Measurements from ENCODE around the gene MIA.
"Not testable (repeated sequence)": the region's sequence is repeated elsewhere in the genome, so short reads cannot be mapped to it uniquely, and the experiment has no call there.

MIA gene

DNA sequence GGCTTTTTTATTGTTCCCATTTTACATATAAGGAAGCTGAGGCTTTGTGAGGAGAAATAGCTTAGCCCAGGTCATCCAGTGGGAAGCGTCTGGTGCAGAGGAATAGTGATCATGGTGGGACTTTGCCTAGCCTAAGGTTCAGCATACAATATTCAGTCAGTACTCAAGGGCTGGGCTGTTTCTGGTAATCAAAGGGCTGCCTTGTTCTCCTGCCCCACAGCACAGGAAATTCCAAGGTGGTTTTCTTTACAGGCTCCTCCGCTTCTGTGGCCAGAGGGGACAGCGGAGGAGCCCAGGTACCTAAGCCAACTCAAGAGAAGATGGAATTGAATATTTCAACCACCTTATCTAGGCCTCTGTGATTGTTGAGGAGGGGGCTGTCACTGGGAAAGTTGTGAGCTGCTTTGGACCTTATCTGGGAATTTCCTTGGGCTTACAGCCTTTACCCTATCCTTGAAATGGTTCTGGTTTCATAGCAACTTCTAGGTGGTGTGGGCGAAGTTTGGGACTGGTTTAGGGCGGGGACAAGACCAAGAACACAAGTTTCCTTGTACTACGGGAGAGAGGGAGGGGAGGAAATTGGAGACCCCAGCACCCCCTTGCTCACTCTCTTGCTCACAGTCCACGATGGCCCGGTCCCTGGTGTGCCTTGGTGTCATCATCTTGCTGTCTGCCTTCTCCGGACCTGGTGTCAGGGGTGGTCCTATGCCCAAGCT is at the start of gene MIA:
Gene MIA, plus strand, starts transcription at position 606 of the 716 bp plus-strand sequence. Its CDS starts 22 bp downstream, at position 628.
- no peak for DNase-seq

DNA sequence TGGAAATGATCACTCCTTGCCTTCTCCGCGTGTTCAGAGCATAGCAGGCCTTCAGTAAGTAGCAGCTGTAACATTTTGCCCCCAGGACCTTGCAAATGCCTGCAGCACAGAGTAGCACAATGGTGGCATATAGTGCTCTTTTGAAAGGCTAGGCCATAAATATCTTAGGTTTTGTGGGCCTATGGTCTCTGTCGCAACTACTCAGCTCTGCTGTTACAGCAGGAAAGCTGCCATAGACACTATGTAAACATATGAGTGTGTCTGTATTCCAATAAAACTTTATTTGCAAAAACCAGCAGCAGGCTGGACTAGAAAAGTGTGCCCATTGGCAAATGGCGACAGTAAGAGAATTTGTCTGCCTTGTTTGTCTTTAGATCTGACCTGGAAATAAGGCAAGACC is 49.0 kb upstream of the MIA start:
- DNase-seq: no peak

DNA sequence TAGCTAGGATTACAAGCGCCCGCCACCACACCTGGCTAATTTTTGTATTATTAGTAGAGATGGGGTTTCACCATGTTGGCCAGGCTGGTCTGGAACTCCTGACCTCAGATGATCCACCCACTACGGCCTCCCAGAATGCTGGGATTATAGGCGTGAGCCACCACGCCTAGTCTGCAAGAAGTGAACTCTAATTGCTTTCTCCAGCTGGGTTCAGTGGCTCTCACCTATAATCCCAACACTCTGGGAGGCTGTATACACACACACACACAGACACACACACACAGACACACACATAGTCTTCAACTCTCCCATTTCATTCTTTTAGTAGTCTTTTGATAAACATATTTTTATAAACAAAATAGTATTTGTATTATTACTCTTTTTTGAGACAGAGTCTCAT is 45.3 kb upstream of the MIA start:
- not testable (repeated sequence) for DNase-seq

DNA sequence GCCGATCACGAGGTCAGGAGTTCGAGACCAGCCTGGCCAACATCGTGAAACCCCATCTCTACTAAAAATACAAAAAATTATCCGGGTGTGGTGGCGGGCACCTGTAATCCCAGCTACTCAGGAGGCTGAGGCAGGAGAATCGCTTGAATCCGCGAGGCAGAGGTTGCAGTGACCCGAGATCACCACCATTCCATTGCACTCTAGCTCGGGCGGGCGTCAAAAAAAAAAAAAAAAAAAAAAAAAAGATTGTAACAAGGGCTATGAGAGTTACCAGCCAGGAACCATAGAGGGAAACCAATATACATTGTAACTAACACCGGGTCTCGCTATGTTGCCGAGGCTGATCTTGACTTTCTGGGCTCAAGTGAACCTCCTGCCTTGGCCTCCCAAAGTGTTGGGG is 43.0 kb upstream of the MIA start:
- DNase-seq: not testable (repeated sequence)

DNA sequence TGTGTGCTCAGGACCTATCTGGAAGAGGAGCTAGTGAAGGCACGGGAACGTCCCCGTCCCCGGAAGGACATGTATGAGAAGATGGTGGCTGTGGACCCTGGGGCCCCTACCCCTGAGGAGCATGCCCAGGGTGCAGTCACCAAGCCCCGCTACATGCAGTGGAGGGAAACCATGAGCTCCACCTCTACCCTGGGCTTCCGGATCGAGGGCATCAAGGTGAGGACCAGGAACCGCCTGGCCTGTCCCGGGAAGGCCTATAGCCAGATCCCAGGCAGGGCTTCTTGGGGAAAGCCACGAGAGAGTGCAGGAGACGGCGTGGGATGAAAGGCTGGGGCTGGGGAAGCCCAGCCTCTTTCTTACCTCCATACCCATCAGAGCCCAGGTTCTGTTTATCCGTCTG is 42.2 kb upstream of the MIA start:
- DNase-seq: no peak

DNA sequence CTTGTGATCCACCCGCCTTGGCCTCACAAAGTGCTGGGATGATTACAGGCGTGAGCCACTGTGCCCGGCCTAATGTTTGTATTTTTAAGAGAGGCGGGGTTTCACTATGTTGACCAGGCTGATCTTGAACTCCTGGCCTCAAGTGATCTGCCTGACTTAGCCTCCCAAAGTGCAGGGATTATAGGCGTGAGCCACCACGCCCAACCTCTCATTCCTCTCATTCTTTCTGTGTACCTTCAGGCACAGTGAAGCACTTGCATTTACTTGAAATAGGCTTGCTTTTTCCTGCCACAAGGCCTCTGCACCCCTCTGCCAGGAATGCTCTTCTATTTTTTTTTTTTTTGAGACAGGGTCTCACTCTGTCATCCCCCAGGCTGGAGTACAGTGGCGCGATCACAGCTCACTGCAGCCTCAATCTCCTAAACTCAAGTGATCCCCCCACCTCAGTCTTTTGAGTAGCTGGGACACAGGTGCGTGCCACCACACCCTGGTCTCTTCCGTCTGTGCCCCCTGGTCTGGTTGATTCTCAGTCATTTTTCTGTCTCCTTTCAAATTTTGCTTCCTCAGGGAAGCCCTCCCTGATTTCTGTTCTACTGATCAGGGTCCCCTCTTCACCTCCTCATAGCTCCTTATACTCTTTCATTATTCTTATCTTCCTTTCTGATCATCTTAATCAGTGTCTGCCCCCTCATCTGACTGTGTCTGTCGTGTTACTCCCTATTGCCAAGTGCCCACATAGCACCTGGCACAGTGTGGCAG is 40.1 kb upstream of the MIA start:
- no peak for DNase-seq

DNA sequence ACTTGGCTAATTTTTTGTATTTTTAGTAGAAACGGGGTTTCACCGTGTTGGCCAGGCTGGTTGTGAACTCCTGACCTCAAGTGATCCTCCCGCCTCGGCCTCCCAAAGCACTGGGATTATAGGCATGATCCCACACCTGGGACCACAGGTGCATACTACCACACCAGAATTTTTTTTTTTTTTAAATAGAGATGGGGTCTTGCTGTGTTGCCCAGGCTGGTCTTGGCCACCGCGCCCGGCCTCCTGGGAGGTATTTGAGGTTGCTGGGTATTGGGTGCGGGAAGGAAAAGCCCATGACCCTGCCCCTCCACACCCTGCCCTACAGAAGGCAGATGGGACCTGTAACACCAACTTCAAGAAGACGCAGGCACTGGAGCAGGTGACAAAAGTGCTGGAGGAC is 38.7 kb upstream of the MIA start:
- no peak for DNase-seq

DNA sequence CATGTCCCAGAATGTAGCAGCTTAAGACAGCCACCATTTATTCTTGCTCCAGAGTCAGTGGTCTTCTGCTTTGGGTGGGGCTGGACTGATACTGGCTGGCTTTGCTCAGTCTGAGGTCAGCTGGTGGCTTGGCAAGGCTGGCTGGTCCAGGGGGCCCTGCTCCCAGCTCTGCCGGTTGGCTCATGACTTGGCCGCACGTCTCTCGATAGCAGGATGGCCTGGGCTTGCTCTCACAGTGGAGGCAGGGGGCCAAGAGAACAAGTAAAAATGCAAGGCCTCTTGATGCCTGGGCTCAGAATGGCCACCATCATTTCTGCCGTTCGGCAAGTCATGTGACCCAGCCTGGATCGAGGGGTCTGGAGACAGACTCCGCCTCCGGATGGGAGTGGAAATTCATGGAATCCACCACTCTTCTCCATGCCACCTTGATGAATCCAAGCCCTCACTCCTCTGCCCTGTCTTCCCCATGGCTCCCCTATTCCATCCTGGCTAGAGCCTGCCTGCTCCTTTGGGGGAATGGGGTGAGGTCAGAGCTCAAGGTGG is 38.1 kb upstream of the MIA start:
- no peak for DNase-seq

DNA sequence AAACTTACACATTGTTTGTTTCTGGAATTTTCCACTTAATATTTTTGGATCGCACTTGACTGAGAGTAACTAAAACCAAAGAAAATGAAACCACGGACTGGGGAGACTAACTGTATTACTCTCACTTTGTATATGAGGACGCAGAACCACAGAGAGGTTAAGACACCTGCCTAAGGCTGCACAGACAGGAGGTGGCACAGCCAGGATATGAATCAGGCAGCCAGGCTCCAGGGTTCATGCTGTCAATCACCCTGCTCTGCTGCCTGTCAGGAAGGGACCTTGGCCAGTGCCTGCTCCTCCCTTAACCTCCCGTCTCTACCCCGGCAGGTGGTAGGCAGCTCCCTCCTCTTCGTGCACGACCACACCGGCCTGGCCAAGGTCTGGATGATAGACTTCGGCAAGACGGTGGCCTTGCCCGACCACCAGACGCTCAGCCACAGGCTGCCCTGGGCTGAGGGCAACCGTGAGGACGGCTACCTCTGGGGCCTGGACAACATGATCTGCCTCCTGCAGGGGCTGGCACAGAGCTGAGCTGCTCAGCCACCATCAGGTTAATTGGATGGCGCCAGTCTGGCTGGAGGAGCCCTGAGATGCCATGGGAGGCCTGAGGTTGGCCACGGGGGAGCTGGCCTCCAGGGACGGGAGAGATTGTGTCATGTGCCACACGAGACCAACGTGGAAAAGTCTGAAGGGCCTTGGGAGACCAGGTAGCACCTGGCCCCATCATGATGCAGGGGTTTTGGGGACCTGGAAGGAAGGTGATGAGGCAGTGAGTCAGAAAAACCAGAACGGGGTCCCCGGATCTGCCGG is 36.1 kb upstream of the MIA start:
- no peak for DNase-seq

DNA sequence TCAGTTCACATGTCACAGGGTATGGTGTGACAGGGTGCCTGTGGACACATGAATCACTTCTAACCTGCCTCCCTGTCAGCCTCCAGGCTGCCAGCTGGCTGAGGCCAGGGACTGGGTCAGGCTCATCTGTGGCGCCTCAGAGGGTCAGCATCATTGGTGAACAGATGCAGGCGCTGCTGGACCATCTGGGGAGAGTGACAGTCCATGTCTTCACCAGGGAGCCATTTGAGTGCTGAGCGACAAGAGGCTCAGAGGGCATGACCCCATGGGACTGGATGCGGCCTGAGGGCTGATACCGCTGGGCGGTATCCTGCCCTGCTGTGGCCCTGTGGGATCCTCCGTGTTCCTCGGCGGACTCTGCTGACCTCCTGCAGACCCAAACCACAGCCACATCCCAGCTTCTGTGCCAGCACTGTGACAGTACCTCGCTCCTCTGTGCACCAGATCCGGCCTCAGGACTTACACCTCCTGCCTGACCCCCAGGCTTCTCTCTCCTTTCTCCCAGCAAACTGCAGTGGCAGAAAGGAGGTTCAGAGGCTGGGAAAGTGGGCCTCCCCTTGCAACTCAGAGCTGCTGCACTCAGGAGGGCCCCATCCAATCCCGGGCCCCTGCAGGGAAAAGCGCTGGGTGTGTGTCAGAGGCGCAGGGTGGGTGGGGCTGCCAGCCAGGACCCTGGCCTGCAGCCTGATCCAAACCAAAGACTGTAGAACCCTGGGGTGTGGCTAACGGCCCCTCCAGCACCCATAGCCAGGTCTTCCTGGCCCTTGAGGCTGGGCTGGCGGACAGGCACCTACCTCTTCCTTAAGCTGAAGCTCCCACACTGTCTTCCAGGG is 35.2 kb upstream of the MIA start:
- no peak for DNase-seq

DNA sequence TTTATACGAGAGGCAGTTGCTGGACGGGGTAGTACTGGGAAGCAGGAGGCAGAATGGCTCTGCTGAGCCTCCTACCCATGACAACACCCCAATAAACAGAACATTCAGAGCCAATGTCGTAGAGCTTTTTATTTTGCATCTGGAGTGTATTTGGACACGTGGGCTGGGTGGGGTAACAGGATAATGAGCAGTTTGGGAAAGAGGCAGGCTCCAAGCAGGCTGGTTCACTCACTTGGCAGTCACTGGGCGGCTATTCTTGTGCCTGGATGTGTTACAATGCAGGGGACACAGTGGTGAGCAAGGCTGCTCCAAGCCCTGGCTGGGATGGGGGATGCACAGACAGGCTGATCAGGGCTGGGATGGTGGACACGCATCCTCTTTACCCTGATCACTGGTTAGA is 34.6 kb upstream of the MIA start:
- no peak for DNase-seq

DNA sequence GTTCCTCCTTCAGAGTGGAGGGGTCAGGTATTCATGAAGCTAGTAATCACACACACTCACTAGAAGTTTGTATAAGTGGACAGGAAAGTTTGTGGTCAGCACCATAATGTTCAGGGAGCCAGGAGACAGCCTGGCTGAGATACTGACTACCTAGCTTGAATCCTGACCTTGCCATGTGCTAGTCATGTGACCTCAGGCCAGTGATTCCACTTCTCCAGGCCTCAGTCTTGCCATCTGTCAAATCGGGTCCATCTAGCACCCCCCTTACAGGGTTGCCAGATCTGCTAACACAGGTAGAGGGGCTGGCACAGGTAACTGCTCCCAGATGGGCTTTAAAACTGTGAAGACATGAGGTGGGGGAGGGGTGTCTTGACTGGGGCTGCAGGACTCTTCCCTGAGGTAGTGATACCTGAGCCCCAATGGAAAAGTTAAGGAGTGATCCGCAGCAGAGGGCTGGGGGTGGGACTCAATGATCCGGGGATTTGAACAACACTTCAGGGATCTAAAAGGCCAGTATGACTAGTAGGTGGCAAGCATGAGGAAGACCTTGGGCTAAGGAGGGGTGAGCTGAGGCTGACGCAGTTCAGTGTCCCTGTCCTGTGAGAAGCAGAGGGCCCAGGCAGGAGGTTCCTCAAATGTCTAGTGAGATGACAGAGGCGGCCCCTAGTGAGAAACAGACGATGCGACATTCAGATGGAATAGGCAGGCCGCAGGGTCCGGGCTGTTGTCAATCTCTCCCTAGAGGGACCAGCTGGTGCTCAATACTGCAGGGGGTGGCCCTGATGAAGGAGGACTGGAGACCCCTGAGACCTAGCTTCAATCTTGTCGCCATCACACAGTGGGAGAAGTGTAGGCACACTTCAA is 33.6 kb upstream of the MIA start:
- DNase-seq: no peak

DNA sequence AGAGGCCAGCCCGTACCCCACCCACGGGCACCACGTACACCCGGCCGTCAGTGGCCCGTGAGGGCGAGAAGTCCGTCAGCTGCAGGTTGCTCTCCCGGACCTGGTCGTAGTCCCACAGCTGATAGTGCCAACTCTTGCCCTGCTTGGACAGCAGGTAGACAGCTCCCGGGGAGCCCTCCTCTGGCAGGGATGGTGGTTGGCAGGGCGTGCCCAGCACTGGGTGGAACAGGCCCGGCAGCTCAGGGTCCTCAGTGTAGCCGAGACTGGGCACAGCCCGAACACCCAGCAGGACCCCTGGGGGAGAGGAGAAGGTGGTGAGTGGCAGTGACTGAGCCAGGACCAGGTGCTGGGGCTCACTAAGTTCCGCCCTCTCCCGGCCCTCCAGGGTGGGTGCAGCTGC is 32.8 kb upstream of the MIA start:
- no peak for DNase-seq

DNA sequence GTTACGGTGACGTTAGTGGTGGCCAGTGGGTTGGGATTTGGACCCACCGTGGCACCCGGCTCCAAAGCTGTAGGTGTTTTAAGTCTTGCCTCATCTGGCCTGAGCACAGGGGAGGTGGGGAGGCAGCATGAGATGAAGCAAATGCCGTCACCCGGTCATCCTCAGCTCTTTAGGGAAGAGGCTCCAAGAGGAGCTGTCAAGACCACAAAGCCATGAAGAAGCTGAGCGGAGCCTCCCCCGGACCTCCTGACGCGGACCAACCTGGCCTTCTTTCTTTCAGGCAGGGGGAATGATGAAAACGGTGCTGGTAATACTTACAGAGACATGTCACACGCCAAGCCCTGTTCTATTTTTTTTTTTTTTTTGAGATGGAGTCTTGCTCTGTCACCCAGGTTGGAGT is 32.4 kb upstream of the MIA start:
- DNase-seq: no peak

DNA sequence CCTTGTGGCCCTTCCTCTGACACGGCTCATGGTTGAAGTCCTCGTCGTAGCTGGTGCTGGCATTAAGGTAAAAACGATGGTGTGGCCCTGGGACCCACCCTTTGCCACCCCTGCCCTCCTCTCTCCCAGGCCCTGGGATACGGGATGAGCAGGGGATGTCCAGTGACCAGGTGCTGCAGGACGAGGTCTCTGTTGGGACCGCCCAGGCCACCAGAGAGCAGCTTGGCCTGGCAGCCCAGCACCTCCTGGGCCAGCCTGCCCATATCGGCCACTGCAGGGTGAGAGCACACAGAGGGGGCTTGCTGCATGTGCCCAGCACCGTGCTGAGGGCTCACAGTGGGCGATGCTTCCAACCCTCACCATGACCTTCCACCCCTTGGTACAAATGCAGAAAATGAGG is 31.4 kb upstream of the MIA start:
- DNase-seq: no peak

DNA sequence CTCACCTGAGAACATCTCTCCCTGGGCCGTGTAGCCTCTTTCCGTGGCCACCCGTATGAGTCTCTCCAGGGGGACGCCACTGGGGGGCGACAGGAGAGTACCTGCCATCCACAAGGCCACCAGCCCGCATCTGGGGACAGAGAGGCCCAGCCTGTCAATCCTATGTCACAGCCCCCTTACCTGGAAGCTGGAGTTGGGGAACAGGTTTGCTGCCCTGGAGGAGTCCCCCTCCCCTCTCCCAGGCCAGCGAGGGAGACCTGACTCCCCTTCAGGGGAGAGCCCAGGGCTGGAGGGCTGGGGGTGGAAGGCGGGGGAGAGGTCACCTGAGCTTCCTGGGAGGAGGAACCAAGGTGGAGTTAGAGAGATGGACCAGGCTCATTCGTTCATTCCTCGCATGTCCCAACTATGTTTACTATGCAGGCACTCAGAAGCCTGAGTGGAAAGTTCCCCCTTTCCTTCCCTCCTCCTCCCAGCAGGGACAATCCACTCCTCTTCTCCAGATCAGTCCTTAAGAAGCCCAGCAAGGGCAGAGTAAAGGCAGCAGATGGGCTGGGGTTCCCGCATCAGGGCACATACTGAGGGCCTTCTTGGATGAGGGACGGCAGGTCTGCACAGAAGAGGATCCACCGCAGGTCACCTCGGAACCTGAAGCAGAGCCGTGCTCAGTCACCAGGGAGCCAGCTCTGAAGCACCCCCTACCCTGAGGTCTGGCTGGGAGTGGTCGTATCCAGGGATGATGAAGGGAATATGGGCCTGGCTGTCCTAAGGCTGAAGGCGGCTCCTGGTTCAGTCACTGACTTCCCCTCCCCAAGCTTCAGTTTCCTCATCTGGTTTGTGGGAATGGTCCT is 30.5 kb upstream of the MIA start:
- DNase-seq: no peak

DNA sequence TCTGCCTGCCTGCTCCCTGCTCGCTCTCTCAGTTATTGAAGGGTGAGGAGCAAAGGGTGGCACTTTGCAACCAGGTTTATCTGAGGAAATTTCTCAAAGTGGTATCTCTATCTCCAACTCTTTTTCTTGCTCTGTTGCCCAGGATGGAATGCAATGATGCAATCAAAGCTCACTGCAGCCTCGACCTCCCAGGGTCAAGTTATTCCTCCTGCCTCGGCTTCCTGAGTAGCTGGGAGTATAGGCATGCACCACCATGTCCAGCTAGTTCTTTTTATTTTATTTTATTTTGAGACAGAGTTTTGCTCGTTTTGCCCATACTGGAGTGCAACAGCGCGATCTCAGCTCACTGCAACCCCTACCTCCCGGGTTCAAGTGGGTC is 29.9 kb upstream of the MIA start:
- no peak for DNase-seq

DNA sequence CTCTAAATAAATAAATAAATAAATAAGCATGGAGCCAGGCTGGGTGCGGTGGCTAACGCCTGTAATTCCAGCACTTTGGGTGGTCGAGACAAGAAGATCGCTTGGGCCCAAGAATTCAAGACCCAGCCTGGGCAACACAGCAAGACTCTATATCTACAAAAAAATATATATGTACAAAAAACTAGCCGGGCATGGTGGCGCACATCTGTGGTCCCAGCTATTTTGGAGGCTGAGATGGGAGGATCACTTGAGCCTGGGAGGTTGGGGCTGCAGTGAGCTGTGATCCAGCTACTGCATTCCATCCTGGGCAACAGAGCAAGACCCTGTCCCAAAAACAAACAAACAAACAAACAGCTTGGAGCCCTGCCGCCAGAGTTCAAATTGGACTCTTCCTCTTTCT is 27.8 kb upstream of the MIA start:
- no peak for DNase-seq

DNA sequence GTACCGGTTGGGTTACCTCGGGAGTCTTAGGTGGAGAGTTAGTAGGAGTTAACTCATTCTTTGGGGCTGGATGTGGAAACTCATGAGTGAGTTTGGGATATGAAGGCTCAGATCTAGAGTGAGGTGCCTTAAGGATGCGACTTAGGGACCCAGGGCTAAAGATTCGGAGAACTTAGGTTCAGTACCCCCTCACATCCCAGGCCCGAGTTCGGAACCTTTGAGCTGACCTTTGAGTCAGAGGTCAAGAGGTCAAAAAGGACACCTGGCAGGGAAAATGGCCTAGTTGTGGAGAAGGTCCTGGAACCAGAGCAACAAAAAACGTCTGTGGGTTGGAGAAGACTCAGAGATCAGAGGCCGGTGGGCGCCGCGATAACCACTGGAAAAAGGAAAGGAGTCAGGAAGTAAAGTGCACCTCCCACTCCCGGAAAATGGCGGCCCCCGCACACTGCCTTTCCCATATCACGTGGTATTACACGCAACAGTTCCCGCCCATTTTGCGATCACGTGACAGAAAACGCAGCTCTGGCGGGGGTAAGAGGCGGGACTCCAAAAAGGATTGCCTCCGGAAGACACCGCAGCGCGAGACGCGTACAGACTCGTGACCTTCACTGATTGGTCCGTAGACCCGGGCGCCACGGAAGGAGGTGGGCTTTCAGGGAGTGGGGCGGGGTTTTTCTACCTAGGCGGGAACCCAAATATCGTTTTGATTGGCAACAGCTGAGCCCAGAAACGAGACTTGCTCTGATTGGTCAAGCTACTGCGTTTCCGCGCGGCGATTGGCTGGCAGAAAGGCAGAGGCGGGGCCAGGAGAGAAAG is 25.1 kb upstream of the MIA start, which contains the start of gene ACTMAP:
Gene ACTMAP, minus strand, starts transcription at position 420 of the 816 bp plus-strand sequence. CDS start 674 bp downstream, outside the sequence.
- DNase-seq: peak; percentile 98

All from T1000 (cell line).